ENCODE data around the gene CLIC6.
"Not testable (repeated sequence)": the region's sequence is repeated elsewhere in the genome, so short reads cannot be mapped to it uniquely, and the experiment has no call there.

The CLIC6 gene

DNA sequence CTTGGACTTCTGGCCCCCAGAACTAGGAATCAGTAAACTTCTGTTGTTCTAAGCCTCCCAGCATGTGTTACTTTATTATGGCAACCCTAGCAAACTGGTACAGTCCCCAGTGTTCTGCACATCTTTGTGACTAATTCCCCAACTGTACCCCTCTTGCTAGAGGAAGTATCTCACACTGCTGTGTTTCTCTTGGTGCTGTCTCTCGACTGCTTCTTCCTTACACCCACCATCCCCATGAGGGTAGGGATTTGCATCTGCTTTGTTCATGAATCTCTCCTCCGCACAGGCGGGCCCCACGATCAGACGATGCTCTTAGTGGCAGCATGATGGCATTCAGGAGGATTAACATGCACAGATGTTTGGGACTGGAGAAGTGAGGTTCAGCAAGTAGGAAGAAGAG lies 46.7 kb downstream of the CLIC6 start (continued):
- TF ChIP-seq, protein P1, sequence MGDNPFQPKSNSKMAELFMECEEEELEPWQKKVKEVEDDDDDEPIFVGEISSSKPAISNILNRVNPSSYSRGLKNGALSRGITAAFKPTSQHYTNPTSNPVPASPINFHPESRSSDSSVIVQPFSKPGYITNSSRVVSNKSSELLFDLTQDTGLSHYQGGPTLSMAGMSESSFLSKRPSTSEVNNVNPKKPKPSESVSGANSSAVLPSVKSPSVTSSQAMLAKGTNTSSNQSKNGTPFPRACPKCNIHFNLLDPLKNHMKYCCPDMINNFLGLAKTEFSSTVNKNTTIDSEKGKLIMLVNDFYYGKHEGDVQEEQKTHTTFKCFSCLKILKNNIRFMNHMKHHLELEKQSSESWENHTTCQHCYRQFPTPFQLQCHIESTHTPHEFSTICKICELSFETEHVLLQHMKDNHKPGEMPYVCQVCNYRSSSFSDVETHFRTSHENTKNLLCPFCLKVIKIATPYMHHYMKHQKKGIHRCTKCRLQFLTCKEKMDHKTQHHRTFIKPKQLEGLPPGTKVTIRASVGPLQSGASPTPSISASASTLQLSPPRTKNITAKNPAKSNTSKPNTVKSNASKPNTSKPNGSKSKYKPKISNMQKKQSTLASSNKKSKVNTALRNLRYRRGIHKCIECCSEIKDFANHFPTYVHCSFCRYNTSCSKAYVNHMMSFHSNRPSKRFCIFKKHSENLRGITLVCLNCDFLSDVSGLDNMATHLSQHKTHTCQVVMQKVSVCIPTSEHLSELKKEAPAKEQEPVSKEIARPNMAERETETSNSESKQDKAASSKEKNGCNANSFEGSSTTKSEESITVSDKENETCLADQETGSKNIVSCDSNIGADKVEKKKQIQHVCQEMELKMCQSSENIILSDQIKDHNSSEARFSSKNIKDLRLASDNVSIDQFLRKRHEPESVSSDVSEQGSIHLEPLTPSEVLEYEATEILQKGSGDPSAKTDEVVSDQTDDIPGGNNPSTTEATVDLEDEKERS (tag by site-specific recombination; IDR thresholded peaks at IDR 0.05) = no peak

DNA sequence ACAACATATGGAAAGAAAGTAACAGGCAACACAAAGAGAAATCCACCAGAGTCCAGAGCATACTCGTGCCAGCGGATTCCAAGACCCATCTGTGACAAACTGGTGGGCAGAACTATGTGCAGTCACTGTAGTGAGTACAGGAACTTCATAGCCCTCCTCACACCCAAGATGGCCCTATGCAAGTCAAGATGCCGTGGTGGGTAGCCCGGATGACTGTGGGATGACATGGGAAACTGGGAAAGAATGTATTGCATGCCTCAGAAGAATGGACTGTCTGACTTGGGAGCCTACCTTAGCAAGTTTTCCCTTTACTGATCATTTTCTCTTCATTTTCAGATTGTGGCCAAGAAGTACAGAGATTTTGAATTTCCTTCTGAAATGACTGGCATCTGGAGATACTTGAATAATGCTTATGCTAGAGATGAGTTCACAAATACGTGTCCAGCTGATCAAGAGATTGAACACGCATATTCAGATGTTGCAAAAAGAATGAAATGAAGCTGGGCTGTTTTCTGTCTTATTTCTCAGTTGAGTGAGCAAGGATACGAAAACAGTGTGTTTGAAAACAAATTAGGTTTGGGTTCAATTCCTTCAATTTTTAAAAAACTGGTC lies 47.3 kb downstream of the CLIC6 start:
- POLR2A ChIA-PET = no interaction called here
- CTCF ChIA-PET = no interaction called here
- H3K9me3 ChIP-seq (ENCODE audit: control insufficient read depth, insufficient read depth, low read depth, low read length) = no peaks in the 10 kb centered on the region

DNA sequence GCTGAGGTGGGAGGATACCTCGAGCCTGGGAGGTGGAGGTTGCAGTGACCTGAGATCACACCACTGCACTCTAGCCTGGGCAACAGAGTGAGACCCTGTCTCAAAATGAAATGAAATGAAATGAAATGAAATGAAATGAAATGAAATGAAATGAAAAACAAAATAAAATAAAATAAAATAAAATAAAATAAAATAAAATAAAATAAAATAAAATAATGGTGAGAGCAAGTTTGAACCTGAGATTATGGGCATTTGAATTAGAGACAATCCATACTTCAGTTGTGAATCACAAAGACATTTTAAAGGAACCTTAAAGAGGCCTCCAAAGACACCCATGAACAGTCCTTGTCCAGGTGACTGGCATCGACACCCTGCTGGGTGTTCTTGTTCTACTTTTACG lies 49.7 kb downstream of the CLIC6 start:
- H3K36me3 ChIP-seq (ENCODE audit: control insufficient read depth in 2 of 2, insufficient read depth in 1 of 2, low read length in 2 of 2); H3K4me3 ChIP-seq (ENCODE audit: low read depth, low read length); H3K9me3 ChIP-seq (ENCODE audit: control insufficient read depth, insufficient read depth, low read depth, low read length); H3K27ac ChIP-seq (ENCODE audit: extremely low read depth, low read depth, low read length); H3K4me1 ChIP-seq (ENCODE audit: control insufficient read depth, insufficient read depth, low read length); POLR2A ChIA-PET: not testable (repeated sequence)
- CTCF ChIA-PET = interaction anchor here (1.1 kb wide), 1 partner anchor 9 kb away, joined by 3 read pairs; no protein-coding TSS in a partner anchor

More for the DNA sequence above, 47.3 kb downstream of the CLIC6 start:
- TF ChIP-seq, protein P2, sequence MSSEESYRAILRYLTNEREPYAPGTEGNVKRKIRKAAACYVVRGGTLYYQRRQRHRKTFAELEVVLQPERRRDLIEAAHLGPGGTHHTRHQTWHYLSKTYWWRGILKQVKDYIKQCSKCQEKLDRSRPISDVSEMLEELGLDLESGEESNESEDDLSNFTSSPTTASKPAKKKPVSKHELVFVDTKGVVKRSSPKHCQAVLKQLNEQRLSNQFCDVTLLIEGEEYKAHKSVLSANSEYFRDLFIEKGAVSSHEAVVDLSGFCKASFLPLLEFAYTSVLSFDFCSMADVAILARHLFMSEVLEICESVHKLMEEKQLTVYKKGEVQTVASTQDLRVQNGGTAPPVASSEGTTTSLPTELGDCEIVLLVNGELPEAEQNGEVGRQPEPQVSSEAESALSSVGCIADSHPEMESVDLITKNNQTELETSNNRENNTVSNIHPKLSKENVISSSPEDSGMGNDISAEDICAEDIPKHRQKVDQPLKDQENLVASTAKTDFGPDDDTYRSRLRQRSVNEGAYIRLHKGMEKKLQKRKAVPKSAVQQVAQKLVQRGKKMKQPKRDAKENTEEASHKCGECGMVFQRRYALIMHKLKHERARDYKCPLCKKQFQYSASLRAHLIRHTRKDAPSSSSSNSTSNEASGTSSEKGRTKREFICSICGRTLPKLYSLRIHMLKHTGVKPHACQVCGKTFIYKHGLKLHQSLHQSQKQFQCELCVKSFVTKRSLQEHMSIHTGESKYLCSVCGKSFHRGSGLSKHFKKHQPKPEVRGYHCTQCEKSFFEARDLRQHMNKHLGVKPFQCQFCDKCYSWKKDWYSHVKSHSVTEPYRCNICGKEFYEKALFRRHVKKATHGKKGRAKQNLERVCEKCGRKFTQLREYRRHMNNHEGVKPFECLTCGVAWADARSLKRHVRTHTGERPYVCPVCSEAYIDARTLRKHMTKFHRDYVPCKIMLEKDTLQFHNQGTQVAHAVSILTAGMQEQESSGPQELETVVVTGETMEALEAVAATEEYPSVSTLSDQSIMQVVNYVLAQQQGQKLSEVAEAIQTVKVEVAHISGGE (tag by site-specific recombination; conservative IDR thresholded peaks at IDR 0.05; ENCODE audit: low read depth) = no peak
- TF ChIP-seq ZNF664 (tag by site-specific recombination; IDR thresholded peaks at IDR 0.05) (no peak), HOXD13 (CRISPR knock-in tag; IDR thresholded peaks at IDR 0.05; ENCODE audit: borderline replicate concordance) (no peak), ZNF558 (tag by site-specific recombination; IDR thresholded peaks at IDR 0.05) (no peak), ZFP41 (tag by site-specific recombination; IDR thresholded peaks at IDR 0.05; ENCODE audit: borderline replicate concordance) (no peak), ZNF610 (tag by site-specific recombination; IDR thresholded peaks at IDR 0.05; ENCODE audit: borderline replicate concordance) (no peak), ZNF658 (tag by site-specific recombination; IDR thresholded peaks at IDR 0.05) (no peak), TCF7L2 (IDR thresholded peaks at IDR 0.05; ENCODE audit: borderline replicate concordance, low read depth, low read length) (no peak), ZNF48 (tag by site-specific recombination; IDR thresholded peaks at IDR 0.05) (no peak)
- TF ChIP-seq, protein P3, sequence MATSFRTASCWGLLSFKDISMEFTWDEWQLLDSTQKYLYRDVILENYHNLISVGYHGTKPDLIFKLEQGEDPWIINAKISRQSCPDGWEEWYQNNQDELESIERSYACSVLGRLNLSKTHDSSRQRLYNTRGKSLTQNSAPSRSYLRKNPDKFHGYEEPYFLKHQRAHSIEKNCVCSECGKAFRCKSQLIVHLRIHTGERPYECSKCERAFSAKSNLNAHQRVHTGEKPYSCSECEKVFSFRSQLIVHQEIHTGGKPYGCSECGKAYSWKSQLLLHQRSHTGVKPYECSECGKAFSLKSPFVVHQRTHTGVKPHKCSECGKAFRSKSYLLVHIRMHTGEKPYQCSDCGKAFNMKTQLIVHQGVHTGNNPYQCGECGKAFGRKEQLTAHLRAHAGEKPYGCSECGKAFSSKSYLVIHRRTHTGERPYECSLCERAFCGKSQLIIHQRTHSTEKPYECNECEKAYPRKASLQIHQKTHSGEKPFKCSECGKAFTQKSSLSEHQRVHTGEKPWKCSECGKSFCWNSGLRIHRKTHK (tag by site-specific recombination; IDR thresholded peaks at IDR 0.05) = no peak
- TF ChIP-seq, protein P4, sequence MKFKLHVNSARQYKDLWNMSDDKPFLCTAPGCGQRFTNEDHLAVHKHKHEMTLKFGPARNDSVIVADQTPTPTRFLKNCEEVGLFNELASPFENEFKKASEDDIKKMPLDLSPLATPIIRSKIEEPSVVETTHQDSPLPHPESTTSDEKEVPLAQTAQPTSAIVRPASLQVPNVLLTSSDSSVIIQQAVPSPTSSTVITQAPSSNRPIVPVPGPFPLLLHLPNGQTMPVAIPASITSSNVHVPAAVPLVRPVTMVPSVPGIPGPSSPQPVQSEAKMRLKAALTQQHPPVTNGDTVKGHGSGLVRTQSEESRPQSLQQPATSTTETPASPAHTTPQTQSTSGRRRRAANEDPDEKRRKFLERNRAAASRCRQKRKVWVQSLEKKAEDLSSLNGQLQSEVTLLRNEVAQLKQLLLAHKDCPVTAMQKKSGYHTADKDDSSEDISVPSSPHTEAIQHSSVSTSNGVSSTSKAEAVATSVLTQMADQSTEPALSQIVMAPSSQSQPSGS (tag by site-specific recombination; IDR thresholded peaks at IDR 0.05; ENCODE audit: low read depth) = no peak
- TF ChIP-seq, protein P5, sequence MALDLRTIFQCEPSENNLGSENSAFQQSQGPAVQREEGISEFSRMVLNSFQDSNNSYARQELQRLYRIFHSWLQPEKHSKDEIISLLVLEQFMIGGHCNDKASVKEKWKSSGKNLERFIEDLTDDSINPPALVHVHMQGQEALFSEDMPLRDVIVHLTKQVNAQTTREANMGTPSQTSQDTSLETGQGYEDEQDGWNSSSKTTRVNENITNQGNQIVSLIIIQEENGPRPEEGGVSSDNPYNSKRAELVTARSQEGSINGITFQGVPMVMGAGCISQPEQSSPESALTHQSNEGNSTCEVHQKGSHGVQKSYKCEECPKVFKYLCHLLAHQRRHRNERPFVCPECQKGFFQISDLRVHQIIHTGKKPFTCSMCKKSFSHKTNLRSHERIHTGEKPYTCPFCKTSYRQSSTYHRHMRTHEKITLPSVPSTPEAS (tag by site-specific recombination; IDR thresholded peaks at IDR 0.05) = no peak
- Histone ChIP-seq H3K4me1 (ENCODE audit: control insufficient read depth, insufficient read depth, low read length) (no peaks in the 10 kb centered on the region), H3K36me3 (ENCODE audit: control insufficient read depth in 2 of 2, insufficient read depth in 1 of 2, low read length in 2 of 2) (no peaks in the 10 kb centered on the region), H3K27ac (ENCODE audit: extremely low read depth, low read depth, low read length) (no peak overlapping the region), H3K4me3 (ENCODE audit: low read depth, low read length) (no peak overlapping the region)

Measured in HEK293 (cell line).